Liver (tissue), 9 donors: ENCODE measurements around the gene KIR2DL1. TPM values are rescaled to one million over a fixed set of nuclear protein-coding genes. Genes with fewer than 3 reads are reported as not detected.
"Not testable (repeated sequence)": the region's sequence is repeated elsewhere in the genome, so short reads cannot be mapped to it uniquely, and the experiment has no call there.

Source experiments
- DNase-seq: peaks from one replicate; pipeline ENCODE4 v3.0.0-alpha.2; 2017; ENCODE audit warnings: low spot score
- H3K27ac ChIP-seq, 2 donors: one replicate each; pipeline ENCODE4 v1.7.0; 2013; ENCODE audit warnings: inconsistent platforms in 2 of 2, low read length in 2 of 2, control low read depth in 1 of 2, low read depth in 1 of 2, mild to moderate bottlenecking in 1 of 2
- H3K27me3 ChIP-seq, 4 donors: one replicate each; pipeline versions ENCODE4 v1.6.1 to v1.7.0; 2013; ENCODE audit warnings: low read length in 3 of 4, inconsistent platforms in 1 of 4, mild to moderate bottlenecking in 1 of 4, moderate library complexity in 1 of 4; ENCODE audit not compliant: control insufficient read depth in 4 of 4, insufficient read depth in 4 of 4
- H3K36me3 ChIP-seq, 4 donors: one replicate each; pipeline versions ENCODE4 v1.6.1 to v1.7.0; 2013; ENCODE audit warnings: low read length in 3 of 4, mild to moderate bottlenecking in 3 of 4, low read depth in 1 of 4, moderate library complexity in 1 of 4; ENCODE audit not compliant: control insufficient read depth in 4 of 4, insufficient read depth in 3 of 4
- H3K4me1 ChIP-seq, 4 donors: one replicate each; pipeline versions ENCODE4 v1.6.1 to v1.7.0; 2013; ENCODE audit warnings: low read length in 3 of 4, mild to moderate bottlenecking in 3 of 4, moderate library complexity in 1 of 4; ENCODE audit not compliant: control insufficient read depth in 4 of 4, insufficient read depth in 4 of 4
- H3K4me3 ChIP-seq, 3 donors: one replicate each; pipeline versions ENCODE4 v1.6.1 to v1.7.0; 2013; ENCODE audit warnings: low read length in 3 of 3, control low read depth in 1 of 3, low read depth in 1 of 3, mild to moderate bottlenecking in 1 of 3
- H3K9ac ChIP-seq, 2 donors: one replicate each; pipeline ENCODE4 v1.7.0; 2013; ENCODE audit warnings: low read length in 2 of 2, mild to moderate bottlenecking in 2 of 2, moderate library complexity in 2 of 2, control low read depth in 1 of 2, low read depth in 1 of 2
- H3K9me3 ChIP-seq, 4 donors: one replicate each; pipeline versions ENCODE4 v1.6.1 to v1.7.0; 2013; ENCODE audit warnings: low read length in 3 of 4; ENCODE audit not compliant: control insufficient read depth in 4 of 4
- EGR1 ChIP-seq, 2 donors: IDR thresholded peaks; 2 replicates each; pipeline ENCODE4 v1.6.1; 2016 to 2018; ENCODE audit warnings: antibody characterized with exemption in 2 of 2, low read depth in 2 of 2
- FOXA1 ChIP-seq: IDR thresholded peaks from 2 replicates; pipeline ENCODE4 v1.6.1; 2016; ENCODE audit warnings: antibody characterized with exemption
- FOXA2 ChIP-seq: IDR thresholded peaks from 2 replicates; pipeline ENCODE4 v1.6.1; 2016; ENCODE audit warnings: antibody characterized with exemption
- HNF4G ChIP-seq: IDR thresholded peaks from 2 replicates; pipeline ENCODE4 v1.6.1; 2016; ENCODE audit warnings: antibody characterized with exemption
- JUND ChIP-seq, 2 donors: IDR thresholded peaks; 2 replicates each; pipeline ENCODE4 v1.6.1; 2016; ENCODE audit warnings: antibody characterized with exemption in 2 of 2
- NR2F2 ChIP-seq: IDR thresholded peaks from 2 replicates; pipeline ENCODE4 v1.6.1; 2016; ENCODE audit warnings: antibody characterized with exemption
- RAD21 ChIP-seq, 2 donors: IDR thresholded peaks; 2 replicates each; pipeline ENCODE4 v1.6.1; 2016; ENCODE audit warnings: antibody characterized with exemption in 2 of 2, mild to moderate bottlenecking in 2 of 2
- SP1 ChIP-seq: IDR thresholded peaks from 2 replicates; pipeline ENCODE4 v1.6.1; 2018; ENCODE audit warnings: antibody characterized with exemption, mild to moderate bottlenecking
- TAF1 ChIP-seq: conservative IDR thresholded peaks from 2 replicates; pipeline ENCODE4 v1.6.1; 2016; ENCODE audit warnings: antibody characterized with exemption, mild to moderate bottlenecking
- YY1 ChIP-seq: IDR thresholded peaks from 2 replicates; pipeline ENCODE4 v1.6.1; 2016; ENCODE audit warnings: antibody characterized with exemption, mild to moderate bottlenecking
- whole genome bisulfite sequencing: extraction: QIAGEN DNeasy Blood & Tissue Kit; methylation state at CpG from one replicate; pipeline ENCODE4 v1.1.7; 2013; 5-methylcytosine and 5-hydroxymethylcytosine counted together
- polyA plus RNA-seq, 2 donors: library from polyadenylated mRNA; stranded (reverse) in 1 of 2; unstranded in 1 of 2; fragments of 200-250 nt in 1 of 2; fragments of >200 nt in 1 of 2; fragmentation: Nextera tagmentation in 1 of 2; extraction: Ambion mirVana in 1 of 2; gene quantifications; one replicate each; pipeline versions ENCODE4 v1.2.1 to v1.2.3, GENCODE V29; 2013 to 2015
- total RNA-seq, 2 donors: library from RNA; depleted of rRNA; stranded (reverse); fragments of >200 nt; gene quantifications; one replicate each; pipeline ENCODE4 v1.2.3, GENCODE V29; 2014
- TF ChIP-seq, protein P1 (sequence below): IDR thresholded peaks from 2 replicates; pipeline ENCODE4 v1.6.1; 2016; ENCODE audit warnings: antibody characterized with exemption
- TF ChIP-seq, protein P2 (sequence below): fragments of 150-350 bp; IDR thresholded peaks from 2 replicates; pipeline ENCODE4 v1.5.1; 2017; ENCODE audit warnings: improper control_type of control experiment, low read depth, low read length; ENCODE audit not compliant: missing input control
- TF ChIP-seq, protein P3 (sequence below): IDR thresholded peaks from 2 replicates; pipeline ENCODE4 v1.6.1; 2016; ENCODE audit warnings: antibody characterized with exemption, mild to moderate bottlenecking
- TF ChIP-seq, protein P4 (sequence below): IDR thresholded peaks from 2 replicates; pipeline ENCODE4 v1.6.1; 2016; ENCODE audit warnings: antibody characterized with exemption
- donor health status: healthy.
- donor health status: healthy.
- donor health status: healthy.
- donor health status: healthy.
- donor health status: healthy.

The KIR2DL1 gene
- total and polyA plus RNA-seq, 4 donors: 0.05 to 0.17 TPM; not detected in 2

DNA sequence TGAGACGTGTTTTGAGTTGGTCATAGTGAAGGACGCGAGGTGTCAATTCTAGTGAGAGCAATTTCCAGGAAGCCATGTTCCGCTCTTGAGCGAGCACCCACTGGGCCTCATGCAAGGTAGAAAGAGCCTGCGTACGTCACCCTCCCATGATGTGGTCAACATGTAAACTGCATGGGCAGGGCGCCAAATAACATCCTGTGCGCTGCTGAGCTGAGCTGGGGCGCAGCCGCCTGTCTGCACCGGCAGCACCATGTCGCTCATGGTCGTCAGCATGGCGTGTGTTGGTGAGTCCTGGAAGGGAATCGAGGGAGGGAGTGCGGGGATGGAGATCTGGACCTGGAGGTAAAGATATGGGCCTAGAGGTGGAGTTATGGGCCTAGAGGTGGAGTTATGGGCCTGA lies 46.7 kb downstream of the KIR2DL1 start, which contains the start of gene KIR3DL1:
KIR3DL1 (plus strand) TSS at position 218 of the 400 bp plus-strand sequence.
- H3K36me3 ChIP-seq, DNase-seq, H3K27me3 ChIP-seq, H3K9ac ChIP-seq, H3K9me3 ChIP-seq, H3K4me1 ChIP-seq, H3K27ac ChIP-seq, H3K4me3 ChIP-seq: not testable (repeated sequence)
- 85% methylated on average over 17 of the region's 17 CpGs for WGBS

DNA sequence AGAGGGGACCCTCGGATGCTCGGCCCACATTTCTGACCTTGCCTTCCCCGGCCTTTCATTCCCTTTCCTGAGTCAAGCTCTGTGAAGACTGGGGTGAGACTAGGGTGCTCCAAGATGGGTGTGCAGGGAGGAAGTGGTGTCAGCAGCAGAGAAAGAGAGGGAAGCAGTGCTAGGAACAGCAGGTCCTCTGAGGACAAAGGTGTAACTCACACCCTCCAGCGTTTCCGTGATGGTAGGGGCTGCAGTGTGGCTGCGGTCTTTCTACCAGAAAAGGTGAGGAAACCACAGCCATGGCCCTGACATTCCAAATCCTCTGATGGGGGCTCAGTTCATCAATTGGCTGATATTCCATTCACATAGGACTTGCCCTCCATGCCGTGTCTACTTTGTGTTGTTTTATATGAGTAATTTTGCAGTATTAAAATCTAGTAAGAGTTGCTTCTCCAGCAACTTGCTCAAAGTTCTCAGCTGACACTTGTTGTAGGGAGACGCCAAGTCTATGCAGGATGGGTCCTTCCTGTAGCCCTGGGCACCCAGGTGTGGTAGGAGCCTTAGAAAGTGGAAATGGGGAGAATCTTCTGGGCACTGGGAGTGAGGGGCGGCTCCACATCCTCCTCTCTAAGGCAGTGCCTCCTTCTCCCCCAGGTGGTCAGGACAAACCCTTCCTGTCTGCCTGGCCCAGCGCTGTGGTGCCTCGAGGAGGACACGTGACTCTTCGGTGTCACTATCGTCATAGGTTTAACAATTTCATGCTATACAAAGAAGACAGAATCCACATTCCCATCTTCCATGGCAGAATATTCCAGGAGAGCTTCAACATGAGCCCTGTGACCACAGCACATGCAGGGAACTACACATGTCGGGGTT lies 48.3 kb downstream of the KIR2DL1 start:
- Histone ChIP-seq H3K4me3 (no peak overlapping the region), H3K36me3 (no peaks in the 10 kb centered on the region), H3K27ac (no peak overlapping the region), H3K4me1 (no peaks in the 10 kb centered on the region), H3K27me3 (no peaks in the 10 kb centered on the region), H3K9me3 (no peaks in the 10 kb centered on the region), H3K9ac (no peak overlapping the region)
- 83% methylated on average over 15 of the region's 15 CpGs for WGBS
- no peak for TF ChIP-seq SP1
- no peak for TF ChIP-seq EGR1 (IDR thresholded peaks at IDR 0.05; ENCODE audit: low read depth in 2 of 2)
- TF ChIP-seq, protein P1, sequence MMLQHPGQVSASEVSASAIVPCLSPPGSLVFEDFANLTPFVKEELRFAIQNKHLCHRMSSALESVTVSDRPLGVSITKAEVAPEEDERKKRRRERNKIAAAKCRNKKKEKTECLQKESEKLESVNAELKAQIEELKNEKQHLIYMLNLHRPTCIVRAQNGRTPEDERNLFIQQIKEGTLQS: no peak
- TF ChIP-seq HNF4G: no peak
- TF ChIP-seq, protein P2, sequence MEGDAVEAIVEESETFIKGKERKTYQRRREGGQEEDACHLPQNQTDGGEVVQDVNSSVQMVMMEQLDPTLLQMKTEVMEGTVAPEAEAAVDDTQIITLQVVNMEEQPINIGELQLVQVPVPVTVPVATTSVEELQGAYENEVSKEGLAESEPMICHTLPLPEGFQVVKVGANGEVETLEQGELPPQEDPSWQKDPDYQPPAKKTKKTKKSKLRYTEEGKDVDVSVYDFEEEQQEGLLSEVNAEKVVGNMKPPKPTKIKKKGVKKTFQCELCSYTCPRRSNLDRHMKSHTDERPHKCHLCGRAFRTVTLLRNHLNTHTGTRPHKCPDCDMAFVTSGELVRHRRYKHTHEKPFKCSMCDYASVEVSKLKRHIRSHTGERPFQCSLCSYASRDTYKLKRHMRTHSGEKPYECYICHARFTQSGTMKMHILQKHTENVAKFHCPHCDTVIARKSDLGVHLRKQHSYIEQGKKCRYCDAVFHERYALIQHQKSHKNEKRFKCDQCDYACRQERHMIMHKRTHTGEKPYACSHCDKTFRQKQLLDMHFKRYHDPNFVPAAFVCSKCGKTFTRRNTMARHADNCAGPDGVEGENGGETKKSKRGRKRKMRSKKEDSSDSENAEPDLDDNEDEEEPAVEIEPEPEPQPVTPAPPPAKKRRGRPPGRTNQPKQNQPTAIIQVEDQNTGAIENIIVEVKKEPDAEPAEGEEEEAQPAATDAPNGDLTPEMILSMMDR: no peak
- no peak for TF ChIP-seq YY1
- no peak for TF ChIP-seq FOXA2
- TF ChIP-seq, protein P3, sequence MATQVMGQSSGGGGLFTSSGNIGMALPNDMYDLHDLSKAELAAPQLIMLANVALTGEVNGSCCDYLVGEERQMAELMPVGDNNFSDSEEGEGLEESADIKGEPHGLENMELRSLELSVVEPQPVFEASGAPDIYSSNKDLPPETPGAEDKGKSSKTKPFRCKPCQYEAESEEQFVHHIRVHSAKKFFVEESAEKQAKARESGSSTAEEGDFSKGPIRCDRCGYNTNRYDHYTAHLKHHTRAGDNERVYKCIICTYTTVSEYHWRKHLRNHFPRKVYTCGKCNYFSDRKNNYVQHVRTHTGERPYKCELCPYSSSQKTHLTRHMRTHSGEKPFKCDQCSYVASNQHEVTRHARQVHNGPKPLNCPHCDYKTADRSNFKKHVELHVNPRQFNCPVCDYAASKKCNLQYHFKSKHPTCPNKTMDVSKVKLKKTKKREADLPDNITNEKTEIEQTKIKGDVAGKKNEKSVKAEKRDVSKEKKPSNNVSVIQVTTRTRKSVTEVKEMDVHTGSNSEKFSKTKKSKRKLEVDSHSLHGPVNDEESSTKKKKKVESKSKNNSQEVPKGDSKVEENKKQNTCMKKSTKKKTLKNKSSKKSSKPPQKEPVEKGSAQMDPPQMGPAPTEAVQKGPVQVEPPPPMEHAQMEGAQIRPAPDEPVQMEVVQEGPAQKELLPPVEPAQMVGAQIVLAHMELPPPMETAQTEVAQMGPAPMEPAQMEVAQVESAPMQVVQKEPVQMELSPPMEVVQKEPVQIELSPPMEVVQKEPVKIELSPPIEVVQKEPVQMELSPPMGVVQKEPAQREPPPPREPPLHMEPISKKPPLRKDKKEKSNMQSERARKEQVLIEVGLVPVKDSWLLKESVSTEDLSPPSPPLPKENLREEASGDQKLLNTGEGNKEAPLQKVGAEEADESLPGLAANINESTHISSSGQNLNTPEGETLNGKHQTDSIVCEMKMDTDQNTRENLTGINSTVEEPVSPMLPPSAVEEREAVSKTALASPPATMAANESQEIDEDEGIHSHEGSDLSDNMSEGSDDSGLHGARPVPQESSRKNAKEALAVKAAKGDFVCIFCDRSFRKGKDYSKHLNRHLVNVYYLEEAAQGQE: no peak
- TF ChIP-seq JUND (IDR thresholded peaks at IDR 0.05): no peak
- TF ChIP-seq RAD21 (IDR thresholded peaks at IDR 0.05): no peak
- no peak for TF ChIP-seq FOXA1
- TF ChIP-seq, protein P4, sequence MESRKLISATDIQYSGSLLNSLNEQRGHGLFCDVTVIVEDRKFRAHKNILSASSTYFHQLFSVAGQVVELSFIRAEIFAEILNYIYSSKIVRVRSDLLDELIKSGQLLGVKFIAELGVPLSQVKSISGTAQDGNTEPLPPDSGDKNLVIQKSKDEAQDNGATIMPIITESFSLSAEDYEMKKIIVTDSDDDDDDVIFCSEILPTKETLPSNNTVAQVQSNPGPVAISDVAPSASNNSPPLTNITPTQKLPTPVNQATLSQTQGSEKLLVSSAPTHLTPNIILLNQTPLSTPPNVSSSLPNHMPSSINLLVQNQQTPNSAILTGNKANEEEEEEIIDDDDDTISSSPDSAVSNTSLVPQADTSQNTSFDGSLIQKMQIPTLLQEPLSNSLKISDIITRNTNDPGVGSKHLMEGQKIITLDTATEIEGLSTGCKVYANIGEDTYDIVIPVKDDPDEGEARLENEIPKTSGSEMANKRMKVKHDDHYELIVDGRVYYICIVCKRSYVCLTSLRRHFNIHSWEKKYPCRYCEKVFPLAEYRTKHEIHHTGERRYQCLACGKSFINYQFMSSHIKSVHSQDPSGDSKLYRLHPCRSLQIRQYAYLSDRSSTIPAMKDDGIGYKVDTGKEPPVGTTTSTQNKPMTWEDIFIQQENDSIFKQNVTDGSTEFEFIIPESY: no peak
- TF ChIP-seq TAF1: no peak
- TF ChIP-seq NR2F2: no peak
- DNase-seq: no peak

DNA sequence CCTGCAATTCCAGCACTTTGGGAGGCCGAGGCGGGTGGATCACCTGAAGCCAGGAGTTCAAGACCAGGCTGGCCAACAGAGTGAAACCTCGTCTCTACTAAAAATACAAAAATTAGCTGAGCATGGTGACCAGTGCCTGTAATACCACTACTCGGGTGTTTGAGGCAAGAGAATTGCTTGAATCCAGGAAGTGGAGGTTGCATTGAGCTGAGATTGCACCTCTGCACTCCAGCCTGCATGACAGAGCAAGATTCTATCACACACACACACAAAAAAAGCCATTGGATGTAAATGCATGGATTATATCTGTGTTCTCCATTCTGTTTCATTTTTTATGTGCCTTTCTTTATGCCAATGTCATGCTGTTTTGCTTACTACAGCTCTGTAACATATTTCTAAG lies 54.8 kb downstream of the KIR2DL1 start:
- not testable (repeated sequence) for H3K4me1 ChIP-seq, H3K36me3 ChIP-seq, H3K9ac ChIP-seq, H3K27me3 ChIP-seq, DNase-seq, H3K4me3 ChIP-seq, H3K9me3 ChIP-seq, H3K27ac ChIP-seq
- WGBS: 53% methylated on average over 4 of the region's 4 CpGs

DNA sequence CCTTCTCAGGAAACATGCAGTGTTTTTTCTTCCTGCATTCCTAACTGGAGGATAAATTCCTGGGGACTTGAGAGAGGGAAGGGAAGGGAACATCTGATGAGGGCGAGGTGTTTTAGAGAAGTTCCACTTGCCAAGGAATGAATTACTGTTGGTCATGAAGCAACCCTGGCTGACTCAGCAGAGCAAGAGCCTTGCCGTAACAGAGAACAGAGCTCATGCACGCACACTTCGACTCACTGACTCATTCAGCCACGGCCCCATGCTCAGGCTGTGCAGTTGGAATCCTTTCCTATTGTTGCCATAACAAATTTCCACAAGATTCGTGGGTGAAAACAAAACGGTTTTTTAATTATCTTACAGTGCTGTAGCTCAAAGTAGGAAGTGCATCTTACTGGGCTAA lies 55.7 kb downstream of the KIR2DL1 start:
- not testable (repeated sequence) for H3K4me3 ChIP-seq, H3K36me3 ChIP-seq, H3K27me3 ChIP-seq, H3K27ac ChIP-seq, H3K9ac ChIP-seq, H3K9me3 ChIP-seq, DNase-seq, H3K4me1 ChIP-seq
- WGBS: 53% methylated on average over 7 of the region's 7 CpGs
